CD1c-positive myeloid dendritic cell (primary cell): ENCODE measurements around the gene APOL1.

Experiments
- DNase-seq: peaks from one replicate; pipeline ENCODE4 v3.0.0-alpha.2; 2016; ENCODE audit errors: extremely low spot score

Gene APOL1

GRCh38 chr22:36291831-36292740 is 39.2 kb downstream of the APOL1 start:
- no peak for DNase-seq

DNA sequence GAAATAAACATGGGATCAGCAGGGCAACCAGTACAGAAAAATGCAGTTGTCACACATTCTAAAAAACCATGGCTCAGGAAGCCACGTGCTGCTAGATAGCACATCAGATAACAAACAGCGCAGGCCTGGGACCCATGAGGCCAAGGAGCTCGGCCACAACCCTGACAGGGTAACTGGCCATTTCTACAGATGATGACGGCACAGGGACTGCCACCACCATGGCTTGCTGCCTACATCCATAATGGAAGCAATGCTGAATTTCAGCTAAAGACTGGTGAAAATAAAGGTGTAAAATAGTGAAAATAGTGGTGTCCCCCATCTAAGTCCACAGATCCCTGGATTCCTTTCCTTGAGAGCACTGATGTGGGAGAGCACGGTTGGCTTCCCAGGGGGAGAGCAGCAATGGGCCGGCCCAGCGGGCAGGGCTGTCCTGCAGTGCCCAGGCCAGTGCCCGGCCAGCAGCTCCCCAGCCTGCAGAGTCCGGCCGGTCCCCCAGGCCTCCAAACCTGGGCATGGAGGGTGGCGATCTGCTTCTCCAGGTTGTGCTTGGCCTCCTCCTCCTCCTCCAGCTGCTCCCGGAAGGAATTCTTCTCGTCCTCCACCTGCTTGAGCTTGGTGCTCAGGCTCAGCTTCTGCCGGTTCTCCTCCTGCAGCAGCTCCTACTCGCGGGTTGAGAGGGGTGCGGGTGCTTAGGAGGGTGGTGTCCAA is 40.0 kb downstream of the APOL1 start:
- DNase-seq, result no peak

GRCh38 chr22:36293606-36294292 is 40.8 kb downstream of the APOL1 start:
- DNase-seq, result no peak

- no peak for DNase-seq
Measured at GRCh38 chr22:36294293-36294620, 41.3 kb downstream of the APOL1 start.

DNA sequence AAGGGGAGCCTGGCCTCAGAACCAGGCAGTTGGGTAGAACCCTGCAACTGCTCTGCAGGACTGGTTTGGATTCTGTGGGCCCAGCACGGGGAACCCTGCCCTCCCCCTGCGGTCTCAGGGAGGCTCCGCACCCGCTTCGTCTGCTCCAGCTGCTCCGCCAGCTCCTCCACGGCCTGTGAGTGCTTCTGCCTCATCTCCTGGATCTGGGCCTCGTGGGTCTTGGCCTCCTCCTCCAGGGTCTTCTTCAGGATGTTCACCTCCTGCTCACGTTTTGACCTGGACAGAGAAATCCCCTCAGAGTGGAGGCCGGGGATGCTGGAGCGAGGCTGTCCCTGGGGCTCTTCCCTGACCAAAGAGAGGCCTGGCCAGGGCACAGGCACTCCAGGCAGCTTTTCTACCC is 41.9 kb downstream of the APOL1 start:
- DNase-seq, result no peak

GRCh38 chr22:36295247-36295646 is 42.3 kb downstream of the APOL1 start:
- no peak for DNase-seq

DNA sequence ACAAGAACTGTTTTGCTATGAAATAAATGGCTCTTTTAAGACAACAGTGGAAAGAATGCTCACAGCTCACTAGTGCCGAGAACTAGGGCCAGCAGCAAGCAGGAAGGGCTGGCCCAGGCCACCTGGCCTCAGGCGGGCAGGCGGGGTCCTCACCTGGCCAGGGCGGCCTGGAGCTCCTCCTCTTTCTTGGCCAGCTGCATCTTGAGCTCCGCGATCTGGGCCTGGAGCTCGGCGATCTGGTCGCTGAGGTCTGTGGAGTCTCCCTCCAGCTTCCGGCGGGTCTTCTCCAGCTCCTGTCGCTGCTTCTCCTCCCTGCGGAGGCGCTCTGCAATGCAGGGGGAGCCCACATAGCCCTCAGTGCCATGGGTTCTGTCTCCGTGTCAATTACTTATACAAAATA is 43.8 kb downstream of the APOL1 start:
- no peak for DNase-seq

DNA sequence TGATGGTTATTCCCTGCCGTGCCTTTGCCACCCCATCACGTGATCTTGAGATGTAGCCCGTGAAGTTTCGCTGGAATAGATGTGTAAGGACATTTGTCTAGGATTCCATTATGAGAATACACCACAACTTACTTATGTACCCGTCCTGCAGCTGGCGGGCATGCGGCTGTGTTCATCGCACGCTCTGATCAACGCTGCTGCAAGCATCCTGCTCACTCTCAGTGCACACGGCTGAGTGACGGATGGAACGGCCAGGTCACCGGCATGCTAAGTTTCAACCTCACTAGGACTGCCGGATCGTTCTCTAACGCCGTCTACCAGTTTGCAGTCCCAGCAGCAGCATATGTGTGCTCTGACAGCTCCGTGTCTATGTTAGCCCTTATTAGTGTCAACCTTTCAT is 44.6 kb downstream of the APOL1 start:
- DNase-seq, result no peak

DNA sequence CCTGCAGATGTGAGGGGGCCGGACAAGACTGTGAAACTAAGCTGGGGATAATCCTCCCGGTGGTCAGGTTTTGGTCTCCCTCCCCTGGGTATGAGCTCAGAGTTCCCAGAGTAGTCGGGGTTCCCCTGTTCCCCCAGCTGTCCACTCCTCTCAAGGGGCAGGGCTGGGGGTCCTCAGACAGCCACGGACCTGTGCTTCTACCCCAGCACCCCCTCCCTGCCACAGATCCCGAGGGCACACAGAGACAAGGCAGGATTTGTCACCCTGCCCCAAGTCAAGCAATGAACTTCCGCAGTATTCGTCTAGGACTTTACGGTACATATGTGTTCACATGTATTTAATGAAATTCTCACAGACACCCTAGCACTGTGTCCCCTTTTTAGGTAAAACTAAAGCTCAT is 45.2 kb downstream of the APOL1 start:
- DNase-seq, result no peak

DNA sequence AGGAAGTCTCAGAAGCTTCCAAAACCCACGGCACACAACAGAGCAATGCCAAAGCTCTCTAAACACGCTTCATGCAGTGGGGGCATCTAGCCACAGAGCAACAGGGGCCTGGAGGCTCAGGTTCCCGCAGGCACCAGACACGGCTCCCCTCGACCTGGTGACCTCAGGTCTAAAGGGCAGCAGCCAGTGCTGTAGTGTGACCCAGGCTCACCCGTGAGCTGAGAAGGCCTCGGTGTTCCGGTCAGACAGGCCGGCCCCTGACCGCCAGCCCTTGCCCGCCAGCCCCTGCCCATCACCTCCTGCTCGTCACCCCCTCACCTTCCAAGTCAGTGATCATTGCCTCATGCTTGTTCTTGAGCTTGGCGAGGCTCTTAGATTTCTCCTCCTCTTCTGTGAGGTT is 45.7 kb downstream of the APOL1 start:
- DNase-seq, result no peak

GRCh38 chr22:36299295-36299694 is 46.4 kb downstream of the APOL1 start:
- no peak for DNase-seq

DNA sequence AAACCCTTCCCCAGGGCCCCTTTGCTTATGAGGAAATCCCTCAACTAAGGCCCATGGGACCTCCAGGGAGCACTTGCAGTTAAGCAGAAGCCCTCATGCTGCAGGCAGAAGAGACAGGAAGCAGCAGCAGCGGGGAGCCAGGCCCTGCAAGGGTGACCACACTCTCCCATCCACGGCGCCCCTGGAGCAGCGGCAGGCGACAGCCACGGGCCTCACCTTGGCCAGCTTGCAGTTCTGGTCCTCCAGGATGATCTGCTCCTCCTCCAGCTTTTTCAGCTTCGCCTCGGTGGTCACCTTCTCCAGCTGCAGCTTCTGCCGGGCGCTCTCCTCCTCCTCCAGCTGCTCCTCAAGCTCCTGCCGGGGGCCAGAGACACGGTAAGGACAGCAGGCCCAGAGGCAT is 47.0 kb downstream of the APOL1 start:
- no peak for DNase-seq

GRCh38 chr22:36300396-36301212 is 47.7 kb downstream of the APOL1 start:
- DNase-seq, result no peak

DNA sequence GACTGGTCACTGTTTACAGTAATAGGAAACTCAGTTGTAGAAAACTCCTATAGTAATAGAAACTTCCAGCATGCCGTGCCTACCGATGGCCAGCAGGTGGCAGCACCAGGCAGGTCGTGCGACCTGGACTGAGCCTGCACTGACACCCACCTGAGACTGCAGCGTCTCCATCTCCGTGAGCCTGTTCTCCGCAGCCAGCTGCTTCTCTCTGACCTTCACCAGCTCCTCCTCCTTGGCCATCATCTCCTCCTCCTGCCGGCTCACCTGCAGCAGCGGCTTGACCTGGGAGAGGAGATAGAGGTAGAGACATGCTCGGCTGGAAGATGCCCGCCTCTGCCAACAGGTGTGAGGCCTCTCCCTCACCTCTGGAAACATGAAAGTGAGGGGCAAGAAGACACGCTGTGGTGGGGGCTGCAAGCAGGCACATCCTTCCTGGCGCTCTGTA is 48.5 kb downstream of the APOL1 start:
- DNase-seq, result peak; percentile 77

DNA sequence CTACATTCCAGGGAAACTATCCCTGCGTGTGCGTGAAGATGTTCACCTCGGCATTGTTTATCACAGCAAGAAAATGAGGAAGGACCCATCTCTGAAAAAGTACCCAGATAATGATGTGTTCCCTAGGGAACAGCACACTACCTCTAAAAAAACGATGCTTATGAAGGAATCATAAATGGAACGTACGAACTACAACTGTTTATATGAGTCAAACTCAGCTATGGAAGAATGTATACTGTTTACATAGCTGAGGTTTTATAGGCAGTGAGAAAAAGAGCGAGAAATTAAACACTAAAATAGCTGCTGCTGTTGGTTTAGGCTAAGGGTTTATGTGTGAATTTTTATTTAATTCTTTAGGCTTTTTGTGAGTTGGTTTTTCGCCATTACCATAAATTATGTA is 48.9 kb downstream of the APOL1 start:
- DNase-seq, result no peak

DNA sequence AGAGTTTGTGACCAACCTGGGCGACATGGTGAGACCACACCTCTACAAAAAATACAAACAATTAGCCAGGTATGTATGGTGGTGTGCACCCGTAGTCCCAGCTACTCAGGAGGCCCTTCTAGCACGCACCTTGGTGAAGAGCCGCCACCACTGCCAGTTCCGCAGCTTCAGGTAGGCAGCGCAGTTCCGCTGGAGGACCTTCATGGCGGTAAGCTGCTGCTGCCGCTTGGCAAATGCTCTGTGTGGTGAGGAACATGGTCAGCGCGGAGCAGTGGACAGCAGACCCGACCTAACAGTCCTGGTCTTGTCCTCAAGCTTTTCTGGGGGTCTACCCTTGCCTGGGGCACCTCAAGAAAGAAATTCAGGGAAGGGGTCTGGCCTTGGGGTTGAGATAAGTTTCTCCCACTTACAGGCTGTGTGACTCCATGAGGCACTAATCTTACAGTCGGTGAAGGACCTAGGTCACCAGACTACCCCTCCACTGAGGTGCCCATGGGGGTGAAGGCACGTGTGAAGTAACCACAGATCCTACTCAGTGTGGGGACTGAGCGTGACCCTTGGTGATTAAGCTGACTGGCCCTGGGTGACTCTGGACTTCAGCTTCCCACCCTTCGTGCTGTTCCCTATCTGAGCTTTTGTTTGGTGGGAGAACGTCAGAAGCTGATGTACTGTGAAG is 49.6 kb downstream of the APOL1 start:
- no peak for DNase-seq

DNA sequence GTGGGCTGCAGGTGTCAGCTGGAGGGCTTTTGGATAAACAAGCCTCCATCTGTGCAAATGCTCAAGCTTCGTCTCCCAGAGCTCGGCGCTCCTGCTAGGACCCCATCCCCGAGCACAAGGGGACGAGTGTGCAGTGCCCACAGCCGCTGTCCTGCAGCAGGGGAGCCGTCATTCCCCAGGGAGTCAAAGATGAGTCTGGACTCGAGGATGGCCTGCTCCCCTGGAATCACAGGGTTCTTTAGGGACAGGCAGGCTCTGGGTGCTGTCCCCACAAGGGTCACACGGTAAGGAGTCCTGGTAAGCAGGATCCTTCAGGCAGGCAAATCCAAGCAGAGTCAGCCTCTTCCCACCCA is 50.2 kb downstream of the APOL1 start:
- no peak for DNase-seq

DNA sequence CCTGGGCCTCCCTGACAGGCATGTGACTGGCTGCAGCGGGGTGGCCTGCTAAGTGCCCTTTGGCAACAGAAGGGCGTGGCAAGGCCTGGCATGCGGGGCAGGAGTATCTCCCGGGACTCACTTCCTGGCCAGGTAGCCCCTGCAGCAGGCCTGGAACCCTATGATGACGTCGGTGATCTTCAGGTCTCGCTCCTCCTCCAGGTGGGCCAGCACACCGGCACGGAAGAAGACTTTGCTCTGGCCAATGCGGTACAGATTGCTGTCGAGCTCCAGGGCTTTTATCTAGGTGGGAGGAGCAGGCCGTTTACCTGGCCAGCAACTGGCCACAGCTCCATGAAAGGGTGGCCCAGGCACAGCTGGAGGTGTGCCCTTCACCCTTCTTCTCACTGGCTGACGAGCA is 50.9 kb downstream of the APOL1 start:
- no peak for DNase-seq

DNA sequence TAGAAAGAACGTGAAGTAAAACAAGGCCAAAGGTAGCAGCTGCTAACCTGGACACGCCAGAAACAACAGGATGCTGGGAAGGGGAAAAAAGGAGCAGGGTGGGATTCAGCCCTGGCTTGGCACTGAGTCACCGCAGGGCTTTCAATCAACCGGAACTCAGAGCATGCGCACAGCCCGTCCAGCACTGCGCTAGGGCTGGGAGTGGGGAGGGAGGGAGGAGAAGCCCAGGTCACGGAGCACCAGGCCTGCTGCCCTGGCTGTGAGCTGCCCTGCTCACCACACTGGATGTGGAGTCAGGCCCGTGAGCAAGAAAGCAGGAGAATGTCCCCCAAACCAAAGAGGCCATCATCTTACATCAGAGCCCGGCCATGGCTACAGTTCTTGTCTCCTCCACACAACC is 51.5 kb downstream of the APOL1 start:
- no peak for DNase-seq

DNA sequence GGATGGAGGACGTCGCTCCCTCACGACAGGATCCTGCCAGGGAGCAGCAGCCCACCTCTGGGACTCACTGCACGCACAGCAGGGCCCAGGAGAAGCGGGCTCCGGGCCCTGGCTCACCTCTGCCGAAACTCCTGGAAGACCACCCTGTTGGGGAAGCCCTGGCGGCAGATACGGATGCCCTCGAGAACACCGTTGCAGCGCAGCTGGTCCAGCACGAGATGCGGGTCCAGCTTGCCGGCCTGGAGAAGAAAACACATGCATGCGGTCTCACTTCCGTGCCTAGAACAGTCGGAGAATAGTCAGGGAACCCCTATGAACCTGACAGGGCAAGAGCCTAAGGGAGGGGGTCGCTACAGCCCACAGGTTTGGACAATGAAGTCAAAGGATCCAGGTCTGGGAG is 52.9 kb downstream of the APOL1 start:
- DNase-seq, result no peak

GRCh38 chr22:36306227-36306626 is 53.3 kb downstream of the APOL1 start:
- no peak for DNase-seq
